K562 (cell line): ENCODE data around the gene DPP3. TPM values are rescaled to one million over a fixed set of nuclear protein-coding genes. Genes with fewer than 3 reads are reported as not detected.
A peak's percentile ranks its signal among the peaks of the same experiment; 100 is the strongest.

ENCODE experiments used
- AFF4 ChIP-seq: sonication (generic); formaldehyde crosslinking; IDR thresholded peaks from 2 replicates; pipeline ENCODE4 v1.8.0; 2023; ENCODE audit warnings: mild to moderate bottlenecking, missing genetic modification reagents
- ARNT ChIP-seq, 2 experiments: fragments of 450-650 bp; IDR thresholded peaks; 2 replicates each; pipeline ENCODE4 v1.6.1; 2016; ENCODE audit warnings: mild to moderate bottlenecking in 1 of 2
- E2F3 ChIP-seq: fragments of 250-450 bp; sonication (Bioruptor Pico); IDR thresholded peaks from 2 replicates; pipeline ENCODE4 v1.4.0; 2020; ENCODE audit warnings: mild to moderate bottlenecking
- E2F4 ChIP-seq: sonication (generic); formaldehyde crosslinking; IDR thresholded peaks from 2 replicates; pipeline ENCODE4 v1.8.0; 2022; ENCODE audit warnings: mild to moderate bottlenecking, low read depth, missing genetic modification reagents
- E2F6 ChIP-seq, 2 experiments: IDR thresholded peaks; 2 replicates each; pipeline ENCODE4 v1.6.1; 2011; ENCODE audit warnings: borderline replicate concordance in 1 of 2, control low read depth in 1 of 2, low read depth in 1 of 2, low read length in 1 of 2, mild to moderate bottlenecking in 1 of 2, mixed read lengths in 1 of 2, moderate library complexity in 1 of 2; ENCODE audit not compliant: insufficient read depth in 1 of 2, insufficient read length in 1 of 2, poor library complexity in 1 of 2, severe bottlenecking in 1 of 2; ENCODE audit errors: extremely low read depth in 1 of 2
- GATAD2B ChIP-seq: fragments of 450-650 bp; IDR thresholded peaks from 2 replicates; pipeline ENCODE4 v1.6.1; 2017; ENCODE audit warnings: mild to moderate bottlenecking, borderline replicate concordance
- MAZ ChIP-seq, 2 experiments: fragments of 450-650 bp in 1 of 2; sonication (generic) in 1 of 2; formaldehyde crosslinking; IDR thresholded peaks in 1 of 2; conservative IDR thresholded peaks in 1 of 2; 2 replicates each; pipeline versions ENCODE4 v1.4.0 to v1.5.0; 2020; ENCODE audit warnings: mild to moderate bottlenecking in 1 of 2, missing genetic modification reagents in 1 of 2
- PCBP1 ChIP-seq: fragments of 200-400 bp; formaldehyde crosslinking; IDR thresholded peaks from 2 replicates; pipeline ENCODE4 v1.6.1; 2018; ENCODE audit warnings: mild to moderate bottlenecking, low read depth, low read length; ENCODE audit not compliant: poor library complexity, severe bottlenecking
- RCOR1 ChIP-seq, 2 experiments: IDR thresholded peaks; 2 replicates each; pipeline ENCODE4 v1.6.1; 2012; ENCODE audit warnings: low read depth in 2 of 2, low read length in 2 of 2, borderline replicate concordance in 1 of 2, improper control_type of control experiment in 1 of 2
- TAF1 ChIP-seq: IDR thresholded peaks from 2 replicates; pipeline ENCODE4 v1.6.1; 2011; ENCODE audit warnings: mild to moderate bottlenecking, low read length, moderate library complexity; ENCODE audit not compliant: insufficient read depth, control insufficient read depth, severe bottlenecking; ENCODE audit errors: extremely low read depth
- TRIM25 ChIP-seq: fragments of 450-650 bp; IDR thresholded peaks from 2 replicates; pipeline ENCODE4 v1.7.0; 2016; ENCODE audit warnings: borderline replicate concordance
- ZFP91 ChIP-seq: sonication (generic); formaldehyde crosslinking; IDR thresholded peaks from 2 replicates; pipeline ENCODE4 v1.8.0; 2022; ENCODE audit warnings: mild to moderate bottlenecking, missing genetic modification reagents
- ZNF263 ChIP-seq: sonication (generic); formaldehyde crosslinking; IDR thresholded peaks from 2 replicates; pipeline ENCODE4 v1.8.0; 2022; ENCODE audit warnings: mild to moderate bottlenecking, missing genetic modification reagents, borderline replicate concordance
- polyA plus RNA-seq, 8 experiments: library from polyadenylated mRNA; depleted of rRNA in 4 of 8; stranded (reverse) in 5 of 8; unstranded in 3 of 8; fragments of >200 nt; fragmentation: Nextera tagmentation in 2 of 8; fragmentation: Illumina TruSeq in 1 of 8; extraction: Ambion mirVana in 2 of 8; extraction: Trizol in 1 of 8; gene quantifications; 2 replicates each; pipeline versions ENCODE4 v1.2.1 to v1.2.3, GENCODE V29; 2011 to 2014; ENCODE audit warnings: inconsistent platforms in 1 of 8, missing spikeins in 1 of 8
- total RNA-seq, 7 experiments: library from RNA; depleted of rRNA in 6 of 7; stranded (reverse); fragments of >200 nt in 6 of 7; fragmentation: Illumina TruSeq in 2 of 7; extraction: Trizol in 2 of 7; gene quantifications; 2 replicates each; pipeline versions ENCODE4 v1.2.1 to v1.2.3, GENCODE V29; 2011 to 2021; ENCODE audit warnings: low replicate concordance in 1 of 7

DPP3 gene
- total and polyA plus RNA-seq, 9 of the 15 experiments (the other 6 are each of a cell fraction or from before 2014, with no cell fraction given): 3.7 to 69.2 (median 43.3) TPM

- TF ChIP-seq E2F4 (CRISPR knock-in tag): no peak
- TF ChIP-seq PCBP1: peak; percentile 43
- 0 out of 2 replicates have a peak, but pooled peaks have one; percentile 58 for TF ChIP-seq AFF4 (CRISPR knock-in tag)
- TF ChIP-seq ZFP91 (CRISPR knock-in tag): no peak
- TF ChIP-seq ARNT (IDR thresholded peaks at IDR 0.05): 0 out of 4 replicates have a peak, but pooled peaks of 1 of the 2 experiments have one; percentile 63
- TF ChIP-seq MAZ (CRISPR knock-in tag; conservative IDR thresholded peaks at IDR 0.05 in 1 of 2, IDR thresholded peaks at IDR 0.05 in 1 of 2): no peak
- no peak for TF ChIP-seq TAF1
- peak; percentile 14; the same call in 1 of the 2 replicates for TF ChIP-seq E2F3
- TF ChIP-seq TRIM25: 0 out of 2 replicates have a peak, but pooled peaks have one; percentile 52
- TF ChIP-seq RCOR1 (IDR thresholded peaks at IDR 0.05; ENCODE audit: borderline replicate concordance in 1 of 2, low read depth in 2 of 2, low read length in 2 of 2): peak; percentile 55 to 91; a peak in 3 of 4 replicates
- no peak for TF ChIP-seq GATAD2B
- no peak for TF ChIP-seq ZNF263 (CRISPR knock-in tag)
- TF ChIP-seq E2F6 (IDR thresholded peaks at IDR 0.05; ENCODE audit: borderline replicate concordance in 1 of 2, extremely low read depth in 1 of 2, insufficient read depth in 1 of 2, insufficient read length in 1 of 2, low read depth in 1 of 2, low read length in 1 of 2, poor library complexity in 1 of 2, severe bottlenecking in 1 of 2): peak in 1 of 2 experiments; percentile 8
These were observed 66.2 kb downstream of the DPP3 start, which contains the start of gene ACTN3 (continued) for GRCh38 chr11:66546368-66546965.
